GM19193 (cell line): Measurements from ENCODE around the gene PRRC2B.

Experiments
- POLR2A ChIP-seq: IDR thresholded peaks from 4 replicates; pipeline ENCODE4 v1.6.1; 2011; ENCODE audit not compliant: insufficient read depth, insufficient read length; ENCODE audit errors: extremely low read depth

PRRC2B gene

DNA sequence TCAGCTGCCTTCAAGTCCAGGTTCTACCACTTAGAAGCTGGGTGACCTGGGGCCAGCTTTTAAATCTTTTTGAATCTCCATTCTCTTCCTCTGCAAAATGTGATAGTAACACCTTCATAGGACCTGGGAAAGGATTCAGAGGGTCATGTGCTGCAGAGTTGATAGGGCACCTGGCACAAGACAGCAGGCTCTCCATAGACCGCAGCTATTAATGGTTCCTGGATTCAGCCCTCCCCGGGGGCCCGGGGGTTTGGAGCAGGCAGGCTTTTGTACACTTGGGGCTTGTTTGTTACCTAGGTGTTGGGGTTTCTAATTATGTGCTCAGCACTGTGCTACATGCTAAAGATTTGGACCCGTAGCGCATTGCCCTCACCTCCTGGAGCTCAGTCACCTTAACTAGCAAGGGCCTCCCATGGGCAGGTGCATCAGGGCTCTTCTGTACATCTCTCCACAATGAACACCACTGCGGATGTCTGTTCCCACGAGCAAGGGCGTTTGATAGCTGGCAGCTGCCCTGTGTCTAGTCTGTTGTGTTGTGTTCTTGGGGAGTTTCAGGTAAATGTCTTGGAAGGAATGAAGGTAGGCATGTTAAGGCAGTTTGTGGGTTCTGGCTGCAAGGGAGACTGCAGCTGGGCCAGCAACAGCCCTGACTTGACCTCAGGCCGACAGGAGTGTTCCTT is 12.1 kb downstream of the PRRC2B start:
- TF ChIP-seq POLR2A = no peak

DNA sequence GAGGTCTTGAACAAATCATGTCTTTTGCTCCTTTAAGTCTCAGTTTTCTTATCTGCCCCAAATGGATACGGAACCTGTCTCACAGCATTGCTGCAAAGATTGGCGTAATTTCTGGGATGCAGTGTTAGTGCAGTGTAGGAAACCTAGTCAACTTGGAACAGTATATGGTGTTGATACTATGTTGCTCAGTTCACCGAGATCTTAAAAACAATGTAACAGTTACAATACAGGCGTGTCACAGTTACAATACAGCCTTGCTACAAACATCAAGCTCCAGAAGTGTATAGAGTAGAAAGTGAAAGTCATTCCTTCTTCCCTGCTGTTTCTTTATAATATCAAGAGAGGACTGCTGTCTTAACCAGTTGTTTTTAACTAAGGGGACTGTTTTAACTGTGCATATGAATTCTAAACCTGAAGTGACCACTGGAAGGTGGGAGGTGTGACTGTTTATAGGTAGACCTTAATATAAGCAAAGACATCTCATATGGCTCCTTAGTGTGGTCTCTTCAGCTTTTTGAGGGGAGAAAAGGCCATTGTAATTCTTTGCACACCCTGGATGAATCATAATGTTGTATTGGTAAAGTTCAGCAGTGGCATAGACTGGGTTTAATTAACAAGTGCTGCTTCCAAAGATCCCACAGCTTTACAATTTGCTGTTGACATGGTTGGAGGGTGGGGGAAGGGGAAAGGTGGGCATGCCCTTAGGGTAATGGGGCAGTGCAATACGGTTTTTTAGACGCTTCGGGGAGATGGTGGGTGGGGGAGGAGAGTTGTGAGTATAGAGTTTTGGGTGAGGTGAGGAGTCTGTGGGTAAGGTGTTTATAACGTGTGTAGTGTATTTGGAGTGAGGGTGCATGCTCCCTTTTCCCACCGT is 12.9 kb downstream of the PRRC2B start:
- no peak for TF ChIP-seq POLR2A

DNA sequence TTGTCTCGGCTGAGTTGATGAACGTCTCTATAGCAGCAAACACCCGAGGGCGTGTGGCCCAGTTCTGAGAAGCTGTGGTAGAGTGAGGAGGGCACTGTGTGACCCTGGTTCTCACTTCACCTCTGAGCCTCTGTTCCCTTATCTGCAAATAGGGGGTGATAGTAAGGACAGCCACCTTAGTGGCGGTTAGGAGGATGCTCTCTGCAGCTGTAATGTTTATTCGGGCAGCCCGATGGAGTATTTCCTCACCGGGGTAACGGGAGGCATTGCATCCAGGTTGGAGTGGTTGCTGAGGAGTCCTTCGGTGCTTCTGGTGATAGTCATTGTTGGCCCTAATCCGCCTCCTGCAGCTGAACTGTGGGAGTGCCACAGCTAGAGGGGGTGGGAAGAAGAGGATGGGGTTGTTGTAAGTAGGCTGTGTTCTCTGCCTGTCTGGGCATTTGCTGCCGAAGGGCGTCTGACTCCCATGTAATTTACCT is 13.9 kb downstream of the PRRC2B start:
- TF ChIP-seq POLR2A = no peak

DNA sequence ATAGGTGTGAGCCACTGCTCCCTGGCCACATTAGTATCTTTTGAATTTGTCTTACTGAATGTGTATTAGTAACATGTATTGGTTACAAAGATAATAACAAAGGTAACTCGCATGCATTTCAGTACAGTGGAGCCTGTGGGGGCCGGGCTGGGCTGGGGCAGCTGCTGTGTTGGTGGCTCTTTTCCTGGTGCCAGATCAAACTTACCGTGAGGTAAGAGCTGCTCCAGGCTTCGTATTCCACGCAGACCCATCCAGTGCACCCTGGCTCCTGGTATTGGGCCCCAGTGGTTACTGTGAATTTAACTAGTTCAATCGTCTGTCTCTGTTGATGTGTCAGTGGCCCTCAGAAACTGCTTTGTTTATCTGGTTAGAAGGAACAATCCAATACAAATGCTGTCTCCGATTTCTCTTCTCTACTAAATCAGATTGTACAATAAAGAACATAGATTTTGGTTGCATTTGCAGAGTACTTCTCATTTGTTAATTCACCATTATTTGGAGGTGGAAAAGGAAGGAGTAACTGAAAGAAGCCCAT is 15.6 kb downstream of the PRRC2B start:
- TF ChIP-seq POLR2A = no peak

DNA sequence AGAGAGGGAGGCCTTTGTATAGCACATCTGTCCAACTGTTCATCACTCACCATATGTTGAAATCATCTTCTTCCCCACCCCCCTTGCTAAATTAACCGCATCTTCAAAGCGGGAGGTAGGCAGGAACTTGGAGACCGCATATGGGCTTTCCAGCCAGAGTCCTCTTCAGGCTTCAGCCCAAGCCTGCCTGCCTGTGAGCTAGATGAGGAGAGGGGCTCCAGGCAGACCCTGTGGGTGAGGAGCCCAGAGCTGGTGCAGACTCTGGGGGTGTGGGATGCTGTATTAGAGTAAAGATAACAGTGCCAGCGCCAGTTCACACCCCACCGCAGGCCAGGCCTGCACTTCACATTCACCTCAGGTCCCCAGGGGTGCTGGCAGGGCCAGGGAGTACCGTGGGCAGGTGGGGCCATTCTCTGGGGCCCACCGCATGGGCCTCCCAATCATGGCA is 16.2 kb downstream of the PRRC2B start:
- no peak for TF ChIP-seq POLR2A

DNA sequence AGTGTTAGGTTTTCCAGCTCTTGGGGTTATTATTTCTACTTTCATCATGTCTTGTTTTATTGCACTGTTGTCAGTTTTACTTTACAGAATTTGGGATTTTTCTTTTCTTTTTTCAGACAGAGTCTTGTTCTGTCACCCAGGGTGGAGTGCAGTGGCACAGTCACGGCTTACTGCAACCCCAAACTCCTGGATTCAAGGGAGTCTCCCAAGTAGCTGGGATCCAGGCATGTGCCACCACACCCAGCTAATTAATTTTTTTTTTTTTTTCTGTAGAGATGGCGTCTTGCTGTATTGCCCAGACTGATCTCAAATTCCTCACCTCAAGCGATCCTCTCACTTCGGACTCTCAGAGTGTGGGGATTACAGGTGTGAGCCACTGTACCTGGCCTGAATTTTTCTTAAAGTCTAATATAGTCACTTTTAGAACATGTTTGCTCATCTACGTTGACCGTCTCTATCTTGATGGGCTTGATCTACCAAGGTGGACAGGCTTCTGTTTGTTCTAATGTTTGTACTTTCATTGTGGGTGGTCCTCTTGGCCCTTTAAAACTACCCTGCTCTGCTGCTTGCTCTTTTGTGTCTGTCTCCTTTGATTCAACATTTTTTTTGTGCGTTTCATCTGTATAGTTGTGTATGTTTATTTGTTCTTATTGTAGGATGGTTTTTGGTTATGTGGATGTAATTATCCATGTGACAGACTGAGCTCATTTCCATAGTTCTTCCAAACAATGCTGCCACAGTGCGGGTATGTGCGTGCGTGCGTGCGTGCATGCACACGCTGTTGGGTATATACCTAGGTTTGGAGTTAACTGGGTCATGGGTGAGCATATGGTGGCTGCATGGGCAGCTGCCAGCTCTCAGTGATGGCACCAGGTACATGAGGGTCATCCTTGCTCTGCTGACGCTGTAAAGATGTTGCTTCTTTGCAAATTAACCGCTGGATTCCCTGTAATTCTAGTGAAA is 18.1 kb downstream of the PRRC2B start:
- TF ChIP-seq POLR2A = no peak

DNA sequence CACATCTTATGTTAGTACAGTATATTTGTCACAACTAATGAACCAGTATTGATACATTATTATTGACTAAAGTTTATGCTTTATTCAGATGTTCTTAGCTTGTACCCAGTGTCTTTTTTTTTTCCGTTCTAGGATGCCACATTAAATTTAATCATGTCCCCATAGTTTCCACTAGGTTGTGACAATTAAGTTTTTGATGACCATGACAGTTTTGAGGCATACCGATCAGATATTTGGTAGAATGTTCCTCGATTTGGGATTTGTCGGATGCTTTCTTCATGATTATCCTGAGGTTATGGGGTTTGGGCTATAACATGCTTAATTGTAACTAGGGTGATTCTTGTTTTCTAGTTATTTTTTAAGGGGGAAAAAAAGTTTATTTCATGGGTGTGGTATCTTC is 22.6 kb downstream of the PRRC2B start:
- TF ChIP-seq POLR2A = no peak

GRCh38 chr9:131417264-131418142 is 23.6 kb downstream of the PRRC2B start:
- TF ChIP-seq POLR2A = no peak

DNA sequence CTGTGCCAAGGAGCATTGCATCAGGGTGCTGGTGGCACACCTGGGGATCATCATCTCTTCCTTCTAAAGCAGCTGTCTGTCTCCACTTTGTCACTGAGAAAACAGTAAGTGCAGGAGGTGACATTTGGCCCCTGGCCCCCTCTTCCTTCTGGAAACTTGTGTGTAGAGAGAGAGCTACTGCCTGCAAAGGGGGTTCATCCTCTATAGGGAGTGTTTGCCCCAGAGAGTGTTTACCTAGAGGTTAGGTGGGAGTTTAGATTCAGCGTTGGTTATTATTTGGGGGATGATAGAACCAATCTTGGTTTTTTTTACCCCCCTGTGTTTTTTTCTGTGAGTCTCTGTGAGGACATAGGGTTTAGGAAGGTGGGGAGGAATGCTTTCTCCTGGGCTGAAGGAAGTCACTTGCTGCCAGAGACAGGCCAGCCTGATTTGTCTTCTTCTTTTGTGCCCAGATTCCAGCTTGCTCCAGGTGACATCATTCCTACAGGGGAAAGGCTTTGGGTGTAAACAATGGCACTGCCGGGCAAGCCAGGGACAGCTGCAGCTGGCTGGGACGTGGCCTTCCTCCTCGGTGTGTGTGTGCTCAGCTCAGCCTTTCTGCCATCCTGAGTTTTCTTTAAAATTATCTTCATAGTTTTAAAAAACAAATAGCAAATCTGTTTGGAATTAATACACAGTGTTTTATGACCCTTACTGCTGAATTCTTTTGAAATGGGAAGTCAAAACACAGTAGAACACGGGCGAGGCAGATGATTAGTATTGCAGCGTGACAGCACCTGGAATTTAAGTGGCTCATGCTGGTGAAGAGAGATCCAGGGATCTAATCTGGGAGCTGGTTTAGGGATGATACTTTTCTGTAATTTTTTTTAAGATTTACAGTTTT is 24.5 kb downstream of the PRRC2B start:
- TF ChIP-seq POLR2A = no peak

- TF ChIP-seq POLR2A = no peak
Observed at GRCh38 chr9:131419026-131419614, 25.2 kb downstream of the PRRC2B start.

GRCh38 chr9:131419716-131420115 is 25.8 kb downstream of the PRRC2B start:
- TF ChIP-seq POLR2A = no peak

DNA sequence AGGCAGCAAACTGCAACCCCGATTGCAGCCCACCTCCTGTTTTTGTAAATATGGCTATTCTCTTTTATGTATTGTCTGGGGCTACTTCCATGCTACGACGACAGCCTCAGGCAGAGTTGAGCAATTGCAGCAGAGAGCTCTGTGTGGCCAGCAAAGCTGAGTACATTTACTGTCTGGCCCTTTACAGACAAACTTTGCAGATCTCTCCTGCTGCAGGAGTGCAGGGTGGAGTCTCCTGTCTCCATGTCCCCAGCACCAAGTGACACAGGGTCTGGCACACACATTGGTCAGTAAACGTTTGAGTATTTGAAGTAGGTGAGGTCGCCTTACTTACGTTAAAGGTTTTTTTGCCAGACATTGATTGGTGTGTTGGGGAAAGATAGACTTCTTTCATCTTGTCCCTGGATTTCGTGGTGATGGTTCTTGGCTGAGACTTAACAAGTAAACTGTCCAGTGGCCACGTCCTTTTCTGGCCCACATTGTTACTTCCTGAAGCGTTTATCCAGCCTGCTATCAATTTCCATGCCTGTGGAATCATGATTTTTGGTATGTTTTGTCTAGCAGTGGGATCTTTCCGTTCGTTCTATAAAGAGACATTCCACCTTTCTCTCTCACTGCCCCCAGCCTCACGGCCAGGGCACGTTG is 27.2 kb downstream of the PRRC2B start:
- no peak for TF ChIP-seq POLR2A
